Astrocyte of the spinal cord (primary cell): ENCODE data around the gene NPAS3.

Experiments
- DNase-seq: peaks from one replicate; pipeline ENCODE4 v3.0.0; 2011; ENCODE audit warnings: low read depth, low spot score
- H3K4me3 ChIP-seq: 2 replicates; pipeline ENCODE4 v1.5.1; 2011; ENCODE audit warnings: low read depth, mild to moderate bottlenecking, low read length, moderate library complexity
- in situ Hi-C: cut with HindIII; loops from 2 replicates; pipeline ENCODE4 v1.10.0; 2017; ENCODE audit warnings: low sequenced_read_pairs
- TF ChIP-seq, protein P1 (sequence below): IDR thresholded peaks from 2 replicates; pipeline ENCODE4 v1.5.1; 2012; ENCODE audit warnings: low read depth, mild to moderate bottlenecking, low read length, inconsistent platforms

The NPAS3 gene

DNA sequence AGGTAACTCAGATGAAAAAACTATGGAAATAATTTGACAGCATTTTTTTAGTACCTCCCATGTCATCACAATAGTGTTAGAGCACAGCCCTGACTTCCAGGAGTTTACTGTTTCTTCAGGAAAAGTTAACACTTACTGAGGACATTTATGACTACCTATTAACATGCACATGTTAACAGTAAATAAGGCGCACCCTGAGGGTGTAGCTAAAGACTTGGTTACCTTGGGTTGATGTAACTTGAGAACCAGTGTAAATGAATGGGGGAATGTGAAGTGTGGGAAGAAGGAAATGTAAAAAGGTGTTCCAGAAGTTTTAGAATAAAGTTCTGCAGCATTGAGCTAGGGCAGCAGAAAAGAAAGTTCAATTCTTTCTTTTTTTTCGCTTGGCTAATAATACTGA lies 646.0 kb downstream of the NPAS3 start:
- no peak for DNase-seq
- no peak overlapping the region for H3K4me3 ChIP-seq
- TF ChIP-seq, protein P1, sequence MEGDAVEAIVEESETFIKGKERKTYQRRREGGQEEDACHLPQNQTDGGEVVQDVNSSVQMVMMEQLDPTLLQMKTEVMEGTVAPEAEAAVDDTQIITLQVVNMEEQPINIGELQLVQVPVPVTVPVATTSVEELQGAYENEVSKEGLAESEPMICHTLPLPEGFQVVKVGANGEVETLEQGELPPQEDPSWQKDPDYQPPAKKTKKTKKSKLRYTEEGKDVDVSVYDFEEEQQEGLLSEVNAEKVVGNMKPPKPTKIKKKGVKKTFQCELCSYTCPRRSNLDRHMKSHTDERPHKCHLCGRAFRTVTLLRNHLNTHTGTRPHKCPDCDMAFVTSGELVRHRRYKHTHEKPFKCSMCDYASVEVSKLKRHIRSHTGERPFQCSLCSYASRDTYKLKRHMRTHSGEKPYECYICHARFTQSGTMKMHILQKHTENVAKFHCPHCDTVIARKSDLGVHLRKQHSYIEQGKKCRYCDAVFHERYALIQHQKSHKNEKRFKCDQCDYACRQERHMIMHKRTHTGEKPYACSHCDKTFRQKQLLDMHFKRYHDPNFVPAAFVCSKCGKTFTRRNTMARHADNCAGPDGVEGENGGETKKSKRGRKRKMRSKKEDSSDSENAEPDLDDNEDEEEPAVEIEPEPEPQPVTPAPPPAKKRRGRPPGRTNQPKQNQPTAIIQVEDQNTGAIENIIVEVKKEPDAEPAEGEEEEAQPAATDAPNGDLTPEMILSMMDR = no peak
- in situ Hi-C loops = no loop called here

DNA sequence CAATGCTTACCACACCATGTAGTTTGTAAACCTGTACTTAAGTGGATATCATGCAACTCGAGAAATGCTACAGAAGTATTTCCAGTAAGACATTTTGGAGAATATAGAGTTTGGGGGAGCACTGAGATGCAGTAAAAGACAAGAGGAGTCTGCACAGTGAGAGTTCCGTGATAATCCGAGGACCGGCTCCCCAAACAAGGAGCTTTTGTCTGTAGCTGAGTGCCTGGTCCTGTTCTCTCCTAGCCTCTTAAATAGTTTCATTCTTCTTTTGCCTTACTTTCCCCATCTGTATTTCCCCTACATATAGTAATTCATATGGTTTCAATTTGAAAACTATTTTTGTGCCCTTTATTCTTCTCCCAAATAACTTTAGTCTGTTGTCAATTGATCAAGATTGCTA lies 648.1 kb downstream of the NPAS3 start:
- in situ Hi-C loops = no loop called here
- TF ChIP-seq, protein P1 = no peak
- DNase-seq = no peak
- H3K4me3 ChIP-seq = no peak overlapping the region

DNA sequence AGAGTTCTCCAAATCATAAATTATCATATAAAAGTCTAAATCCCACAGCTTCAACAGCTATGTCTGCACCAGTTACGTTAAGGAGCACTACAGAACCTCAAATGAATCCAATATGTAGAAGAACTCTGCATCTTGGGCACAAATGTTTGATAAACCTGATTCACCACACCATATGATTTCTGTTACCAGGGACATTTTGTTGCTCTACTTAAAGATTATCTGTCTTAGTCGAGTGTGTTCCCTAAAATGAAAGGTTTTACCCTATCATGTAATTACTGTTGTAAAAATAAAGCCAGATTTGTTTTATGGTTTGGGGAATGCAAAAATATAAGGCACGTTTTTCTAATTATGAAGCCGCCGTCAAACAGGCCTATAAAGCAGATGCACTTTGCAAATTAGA lies 649.1 kb downstream of the NPAS3 start:
- H3K4me3 ChIP-seq = no peak overlapping the region
- DNase-seq = no peak
- TF ChIP-seq, protein P1 = no peak
- in situ Hi-C loops = no loop called here

DNA sequence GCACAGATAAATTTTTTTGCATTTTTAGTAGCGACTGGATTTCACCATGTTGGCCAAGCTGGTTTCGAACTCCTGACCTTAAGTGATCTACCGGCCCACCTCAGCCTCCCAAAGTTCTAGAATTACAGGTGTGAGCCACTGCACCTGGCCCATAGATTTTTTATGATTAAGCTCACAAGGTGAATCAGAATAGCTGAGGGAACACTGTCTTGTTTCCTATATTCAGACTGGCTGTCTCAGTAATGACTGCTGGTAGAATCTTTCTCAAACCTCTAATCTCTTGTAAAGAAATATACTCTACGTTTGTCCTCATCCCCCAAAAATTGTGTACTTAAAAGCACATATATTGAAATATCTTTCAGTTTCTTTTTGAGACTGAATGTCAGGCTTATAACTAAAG lies 650.1 kb downstream of the NPAS3 start:
- no peak overlapping the region for H3K4me3 ChIP-seq
- no peak for DNase-seq
- in situ Hi-C loops = no loop called here
- TF ChIP-seq, protein P1 = no peak

DNA sequence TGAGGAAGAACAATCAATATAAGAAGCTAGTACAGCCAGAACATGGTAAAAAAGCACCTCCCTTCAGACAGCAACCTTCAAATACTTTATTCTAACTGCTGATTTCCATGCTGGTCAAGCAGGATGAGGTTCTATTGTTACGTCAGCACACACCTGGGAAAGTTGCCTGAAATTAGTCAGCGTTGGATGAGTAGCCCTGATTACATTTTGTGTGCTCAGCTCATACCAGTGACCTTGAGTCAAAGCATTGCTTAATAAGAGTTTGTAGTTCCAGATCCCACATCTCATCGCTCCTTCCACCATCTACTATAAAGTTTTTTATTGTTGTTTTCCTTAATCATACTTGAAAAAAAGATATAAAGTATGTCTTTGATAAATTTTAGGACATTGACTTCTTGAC lies 650.7 kb downstream of the NPAS3 start:
- no peak overlapping the region for H3K4me3 ChIP-seq
- in situ Hi-C loops = no loop called here
- DNase-seq = peak; percentile 88
- TF ChIP-seq, protein P1 = no peak

DNA sequence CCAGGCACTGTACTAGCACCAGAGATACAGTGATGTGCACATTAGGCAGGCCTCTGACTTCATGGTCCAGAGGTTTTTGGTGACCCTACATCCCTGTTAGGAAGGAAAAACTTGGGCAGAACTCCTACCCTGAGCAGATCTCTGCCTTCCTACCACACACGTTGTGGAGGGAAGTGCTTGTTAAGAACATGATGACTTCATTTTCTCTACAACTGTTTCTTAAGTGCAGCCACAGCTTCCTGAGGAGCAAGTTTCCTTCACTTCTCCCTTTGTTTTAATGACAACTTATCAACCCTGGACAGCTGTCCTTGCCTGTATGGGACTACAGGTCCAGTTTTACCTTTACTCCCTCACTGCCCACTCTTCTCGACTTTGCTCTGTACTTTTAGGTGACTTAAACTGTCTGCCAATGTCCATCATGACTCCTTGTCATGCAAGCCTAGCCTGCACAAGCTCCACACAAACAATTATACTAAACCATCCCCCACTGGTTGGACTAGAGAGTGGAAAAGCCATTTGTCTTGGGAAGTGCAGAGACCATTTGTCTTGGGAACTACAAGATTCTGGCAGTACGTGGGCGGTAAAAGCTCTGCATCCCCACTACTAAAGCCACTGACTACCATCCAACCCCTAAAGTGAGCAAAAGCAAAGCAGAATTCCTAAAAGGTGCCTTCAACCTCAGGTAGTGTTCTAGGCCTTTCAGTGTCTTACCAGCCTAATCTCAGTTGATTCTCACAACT lies 652.4 kb downstream of the NPAS3 start:
- TF ChIP-seq, protein P1 = no peak

More for the DNA sequence above, 652.4 kb downstream of the NPAS3 start:
- DNase-seq = no peak
- no peak overlapping the region for H3K4me3 ChIP-seq
- in situ Hi-C loops = no loop called here
